22Rv1 (cell line): ENCODE data around the gene LRRC36.

ENCODE experiments used
- CTCF ChIP-seq: fragments of 450-650 bp; IDR thresholded peaks from 2 replicates; pipeline ENCODE4 v1.5.1; 2017; ENCODE audit warnings: mild to moderate bottlenecking
- ZFX ChIP-seq: fragments of 450-650 bp; IDR thresholded peaks from 2 replicates; pipeline ENCODE4 v1.6.1; 2017; ENCODE audit warnings: antibody characterized with exemption, borderline replicate concordance

GRCh38 chr16:67411339-67411738, 84.7 kb downstream of the LRRC36 start:
- no peak for TF ChIP-seq CTCF
- TF ChIP-seq ZFX: no peak
